ENCODE results near the gene DZANK1. TPM values are rescaled to one million over a fixed set of nuclear protein-coding genes. Genes with fewer than 3 reads are reported as not detected.
"Not testable (repeated sequence)": the region's sequence is repeated elsewhere in the genome, so short reads cannot be mapped to it uniquely, and the experiment has no call there.

The DZANK1 gene
- total RNA-seq, 1 donor from 2014 or later = 0.38 TPM

DNA sequence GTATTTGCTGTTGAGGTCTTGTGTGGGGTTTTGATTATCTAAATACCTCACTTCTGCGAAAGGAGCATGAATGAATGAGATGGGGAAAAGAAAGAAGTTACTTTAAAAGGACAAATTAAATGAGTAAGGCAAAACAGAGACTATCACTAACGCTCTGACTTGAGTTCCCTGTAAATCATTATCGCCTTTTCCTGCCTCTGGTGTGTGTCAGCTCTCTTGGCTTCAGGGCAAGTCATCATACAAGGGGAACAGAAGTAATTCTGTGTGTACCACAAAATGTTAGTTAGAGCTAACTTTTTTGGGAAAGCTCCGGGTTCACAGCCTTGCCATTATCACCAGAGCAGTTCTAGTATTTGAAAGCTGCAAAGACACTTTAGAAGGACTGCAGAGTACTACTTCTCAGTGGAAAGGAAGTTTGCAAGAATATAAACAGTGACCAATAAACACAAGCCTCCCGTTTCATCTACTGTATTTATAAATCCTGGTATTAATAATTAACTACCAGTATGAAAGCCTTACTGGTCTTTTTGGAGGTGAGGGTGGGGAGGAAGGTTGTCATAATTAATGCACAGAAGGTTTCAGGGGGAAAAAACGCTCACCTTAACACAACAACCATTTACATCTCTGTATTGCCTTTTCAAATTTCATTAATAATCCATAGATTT is 1.2 kb downstream of the DZANK1 start:
- no peak for DNase-seq (ENCODE audit: low spot score)
- intact Hi-C loops (cut with DNase I) = loop anchor here (2.0 kb wide), 2 partner anchors 41 to 177 kb away; partner anchors contain the start of genes SEC23B and ZNF133

DNA sequence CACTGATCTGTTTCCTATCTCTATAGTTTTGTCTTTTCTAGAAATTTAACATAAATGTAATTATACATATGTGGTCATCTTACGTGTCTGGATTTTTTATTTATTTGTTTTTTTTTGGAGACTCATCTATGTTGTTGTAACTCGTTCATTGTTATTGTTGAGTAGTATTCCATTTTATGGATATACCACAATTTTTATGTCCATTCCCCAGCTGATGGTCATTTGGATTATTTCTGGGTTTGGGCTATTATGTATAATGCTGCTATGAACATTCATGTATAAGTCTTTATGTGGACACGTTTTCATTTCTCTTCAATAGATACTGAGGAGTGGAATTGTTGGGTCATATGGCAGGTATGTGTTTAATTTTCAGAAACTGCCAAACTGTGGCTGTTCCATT is 10.2 kb downstream of the DZANK1 start:
- intact Hi-C loops (cut with DNase I) = no loop called here
- DNase-seq (ENCODE audit: low spot score) = no peak

DNA sequence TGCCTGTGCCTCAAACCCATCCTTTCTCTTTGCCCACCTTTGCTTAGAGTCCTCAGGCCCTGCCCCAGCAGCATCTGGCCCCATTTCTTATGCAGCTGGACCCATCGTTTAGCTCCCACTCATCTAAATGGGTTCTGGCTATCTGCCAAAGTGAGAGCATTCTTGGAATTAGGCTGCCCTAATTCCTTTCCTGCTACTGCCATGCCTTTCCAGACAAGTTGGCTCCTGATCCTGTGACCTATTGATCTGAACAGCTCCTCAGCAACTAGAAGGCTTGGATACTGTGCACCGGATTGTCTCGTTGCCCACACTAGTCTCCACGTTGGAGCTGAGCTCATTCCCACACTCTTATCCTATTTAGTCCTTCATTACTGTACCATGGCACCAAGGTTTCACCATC is 22.9 kb downstream of the DZANK1 start:
- intact Hi-C loops (cut with DNase I) = no loop called here
- no peak for DNase-seq (ENCODE audit: low spot score)

DNA sequence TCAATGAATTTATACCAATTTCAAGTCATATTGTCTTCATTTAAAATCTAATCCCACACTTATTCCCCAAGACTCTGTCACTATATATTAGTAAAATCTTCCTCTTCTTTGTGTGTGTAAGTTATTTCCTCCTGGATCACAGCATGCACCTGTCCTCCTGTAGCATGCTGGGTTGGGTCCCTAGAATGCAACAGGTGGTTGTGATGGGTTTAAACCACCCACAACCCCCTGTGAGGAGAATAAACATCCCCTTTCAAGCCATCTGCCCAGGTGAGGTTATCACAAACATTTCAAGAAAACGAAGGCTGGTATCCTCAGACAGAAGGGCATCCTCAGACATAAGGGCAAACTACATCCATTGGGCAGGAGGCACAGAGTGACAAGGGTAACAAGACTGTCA is 26.4 kb downstream of the DZANK1 start:
- intact Hi-C loops (cut with DNase I) = no loop called here
- no peak for DNase-seq (ENCODE audit: low spot score)

DNA sequence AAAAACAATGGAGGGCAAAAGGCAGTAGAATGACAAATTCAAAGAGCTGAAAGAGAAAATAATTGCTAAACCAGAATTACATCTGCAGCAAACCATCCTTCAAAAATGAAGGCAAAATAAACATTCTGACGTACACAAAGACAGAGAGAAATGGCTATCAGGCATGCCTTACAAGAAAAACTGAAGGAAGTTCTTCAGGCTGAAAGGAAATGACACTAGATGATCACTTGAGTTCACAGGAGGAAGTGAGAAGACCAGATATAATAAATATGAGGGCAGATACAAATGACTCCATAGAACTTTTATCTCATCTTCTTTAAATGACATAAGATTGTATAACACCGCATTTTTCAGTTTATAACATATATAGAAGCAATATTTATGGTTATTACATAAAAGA is 30.0 kb downstream of the DZANK1 start:
- intact Hi-C loops (cut with DNase I) = no loop called here
- DNase-seq (ENCODE audit: low spot score) = no peak

DNA sequence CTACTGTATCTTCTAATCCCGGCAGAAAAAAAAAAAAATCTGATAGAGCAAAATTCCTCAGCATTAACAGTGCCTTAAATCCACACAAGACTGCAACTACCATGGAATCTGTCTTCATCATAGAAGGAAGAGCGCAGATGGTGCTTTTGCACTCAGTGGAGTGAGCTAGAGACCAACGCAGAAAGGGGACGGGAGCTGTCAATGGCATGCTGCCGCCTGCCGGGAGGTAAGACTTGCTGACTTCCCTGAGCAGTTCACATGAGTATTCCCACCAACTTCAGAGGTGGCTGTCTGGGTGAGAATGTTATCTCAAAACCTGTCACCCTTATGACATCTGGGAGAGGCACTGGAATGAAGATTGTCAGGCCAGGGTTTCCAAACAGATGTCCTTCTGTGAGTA is 35.6 kb downstream of the DZANK1 start:
- intact Hi-C loops (cut with DNase I) = no loop called here
- DNase-seq (ENCODE audit: low spot score) = no peak

DNA sequence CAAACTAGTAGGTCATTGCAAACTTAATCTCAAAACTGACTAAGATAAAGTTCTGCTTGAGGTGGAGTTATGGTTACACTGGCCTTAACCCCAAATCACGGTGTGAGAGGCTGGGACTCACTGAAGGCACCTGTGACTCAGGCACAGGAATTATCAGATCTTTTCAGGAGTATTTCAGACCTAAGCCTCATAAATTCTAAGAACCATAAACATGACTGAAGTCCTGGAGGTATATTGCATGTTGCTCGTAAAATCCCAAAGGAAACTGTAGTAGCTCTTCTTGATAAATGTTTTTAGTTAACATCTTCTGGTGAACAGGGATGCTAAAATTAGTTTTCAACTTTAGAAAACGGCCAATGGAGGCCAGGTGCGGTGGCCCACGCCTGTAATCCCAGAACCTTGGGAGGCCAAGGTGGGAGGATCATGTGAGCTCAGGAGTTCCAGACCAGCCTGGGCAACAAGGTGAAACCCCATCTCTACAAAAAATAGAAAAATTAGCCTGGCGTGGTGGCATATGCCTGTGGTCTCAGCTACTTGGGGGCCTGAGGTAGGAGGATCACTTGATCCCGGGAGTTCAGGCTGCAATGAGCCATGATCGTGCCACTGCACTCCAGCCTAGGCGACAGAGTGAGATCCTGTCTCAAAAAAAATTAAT is 36.5 kb downstream of the DZANK1 start:
- DNase-seq (ENCODE audit: low spot score) = no peak
- intact Hi-C loops (cut with DNase I) = no loop called here

DNA sequence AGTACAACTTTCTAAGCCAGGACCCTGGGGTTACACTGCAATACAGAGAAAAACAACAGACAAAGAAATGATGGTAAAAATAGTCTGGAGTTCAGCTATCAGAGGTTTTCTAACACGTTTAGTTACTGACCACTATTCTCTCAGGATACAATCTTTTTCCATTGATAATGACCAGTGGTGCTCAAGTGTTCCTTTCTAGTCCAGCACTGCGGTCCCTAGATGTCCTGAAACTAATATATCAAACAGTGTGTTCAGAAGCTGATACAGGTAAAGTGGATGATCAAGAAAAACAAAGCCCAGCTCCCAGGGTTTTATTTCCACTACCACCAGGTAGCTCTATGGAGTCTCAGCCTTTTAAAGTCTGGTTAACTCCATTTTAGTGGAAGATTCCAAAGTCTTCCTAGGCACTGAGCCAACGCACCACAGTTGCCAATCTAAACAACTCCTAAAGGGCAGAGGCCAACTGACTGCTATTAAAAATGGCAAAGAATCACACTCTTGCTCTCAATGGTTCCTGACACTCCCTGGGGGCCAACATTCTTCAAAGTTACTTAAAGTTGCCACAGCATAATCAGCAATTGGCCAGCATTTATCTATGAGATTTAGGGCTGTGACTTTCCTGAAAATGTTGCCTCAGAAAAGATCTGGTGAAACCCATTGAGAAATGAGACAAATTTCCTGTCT is 38.2 kb downstream of the DZANK1 start:
- intact Hi-C loops (cut with DNase I) = no loop called here
- DNase-seq (ENCODE audit: low spot score) = no peak

DNA sequence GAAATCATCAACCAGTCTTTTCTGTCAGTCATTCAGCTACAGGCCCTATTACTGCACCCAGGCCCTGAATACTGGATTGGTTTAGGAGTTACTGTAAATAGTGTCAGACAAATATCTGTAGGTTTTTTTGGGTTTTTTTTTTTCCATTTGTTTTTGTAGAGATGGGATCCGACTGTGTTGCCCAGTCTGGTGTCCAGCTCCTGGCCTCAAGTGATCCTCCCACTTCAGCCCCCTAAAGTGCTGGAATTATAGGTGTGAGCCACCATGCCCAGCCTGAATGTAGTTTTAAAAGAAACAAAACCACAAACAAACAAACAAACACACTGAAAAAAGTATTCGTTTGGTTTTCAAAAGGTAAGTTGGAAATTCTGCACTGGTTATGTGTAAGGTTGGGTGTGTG is 39.6 kb downstream of the DZANK1 start:
- DNase-seq (ENCODE audit: low spot score) = no peak
- intact Hi-C loops (cut with DNase I) = no loop called here

DNA sequence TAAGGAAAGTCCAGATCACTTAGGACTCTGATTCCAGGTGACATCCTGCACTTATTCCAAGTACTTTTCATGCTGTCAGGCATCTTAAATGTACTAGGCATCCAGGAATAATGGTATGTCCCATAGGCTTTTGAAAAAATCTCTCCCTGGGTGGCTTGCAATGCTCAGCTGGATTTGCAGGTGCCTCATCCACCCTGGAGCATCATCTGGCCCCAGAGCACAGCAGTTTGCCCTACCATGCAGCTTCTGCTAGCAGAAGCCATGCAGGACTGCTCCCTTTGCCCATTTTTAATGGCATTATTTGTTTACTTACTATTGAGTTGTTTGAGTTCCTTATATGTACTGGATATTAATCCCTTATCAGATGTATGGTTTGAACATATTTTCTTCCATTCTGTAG is 45.2 kb downstream of the DZANK1 start:
- intact Hi-C loops (cut with DNase I) = no loop called here

DNA sequence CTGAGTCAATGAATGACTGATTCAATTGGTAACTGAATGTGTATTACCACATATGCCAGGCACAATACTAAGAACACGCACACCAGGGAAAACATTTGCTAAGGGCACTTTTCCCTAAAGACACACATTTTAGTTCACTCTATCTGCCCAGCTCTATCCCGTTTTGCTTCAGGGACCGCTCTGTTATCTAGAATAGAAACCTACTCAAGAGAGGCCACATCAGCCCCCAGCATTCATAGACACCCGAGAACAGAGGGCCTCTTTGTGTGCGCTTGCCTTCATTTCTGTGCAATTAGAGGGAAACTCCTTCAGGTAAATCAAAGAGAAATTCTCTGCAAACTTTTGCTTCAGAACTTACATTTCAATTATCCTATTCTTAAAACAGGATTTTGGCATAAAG is 50.3 kb downstream of the DZANK1 start:
- no peak for DNase-seq (ENCODE audit: low spot score)
- intact Hi-C loops (cut with DNase I) = no loop called here

More for the DNA sequence above, 45.2 kb downstream of the DZANK1 start:
- DNase-seq (ENCODE audit: low spot score) = no peak

DNA sequence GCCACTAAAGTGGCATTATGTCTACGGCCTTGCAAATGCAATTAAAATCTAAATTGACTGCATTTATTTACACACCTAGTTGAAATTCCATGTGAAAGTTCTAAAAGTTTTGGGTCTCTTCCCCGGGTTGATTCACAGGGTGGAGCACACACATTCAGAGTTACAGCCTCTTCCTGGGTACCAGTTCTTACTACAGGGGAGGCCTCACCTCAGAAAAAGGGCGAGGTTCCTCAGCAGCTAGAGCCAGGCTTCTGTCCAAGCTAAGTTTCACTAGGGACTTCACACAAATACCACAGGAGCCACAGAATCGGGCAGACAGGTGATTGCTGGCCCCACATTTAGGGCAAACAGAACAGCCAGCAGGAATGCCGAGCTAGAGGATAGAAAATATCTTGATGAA is 52.7 kb downstream of the DZANK1 start:
- intact Hi-C loops (cut with DNase I) = no loop called here
- no peak for DNase-seq (ENCODE audit: low spot score)

DNA sequence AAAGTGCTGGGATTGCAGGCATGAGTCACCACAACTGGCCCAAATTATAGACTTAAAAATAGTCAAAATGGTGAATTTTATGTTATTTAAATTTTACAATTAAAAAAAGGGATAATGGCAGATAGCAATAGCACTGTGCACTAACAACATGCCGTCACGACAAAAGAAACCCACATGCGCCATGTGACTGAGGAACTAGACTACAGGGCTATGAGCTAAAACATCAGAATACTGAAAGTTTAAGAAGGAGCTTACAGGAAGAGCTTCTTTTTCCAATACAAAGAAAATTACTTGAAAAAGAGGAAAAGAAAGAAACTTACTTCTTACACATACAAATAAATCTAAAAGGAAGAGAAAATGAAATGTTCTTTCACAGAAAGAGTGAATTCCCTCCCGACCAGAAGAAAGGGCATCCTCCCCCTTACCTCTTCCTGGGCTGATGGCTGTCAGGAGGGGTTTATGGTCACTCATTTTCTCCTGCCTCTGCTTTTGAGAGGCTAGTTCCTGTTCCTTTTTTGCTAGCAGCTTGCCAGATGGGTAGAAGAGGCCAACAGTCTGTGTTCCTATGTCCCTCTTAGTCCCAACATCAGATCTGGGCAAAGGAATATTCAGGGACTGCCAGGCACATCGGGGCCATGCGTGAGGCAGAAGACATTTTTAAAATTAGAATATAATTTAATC is 54.5 kb downstream of the DZANK1 start:
- intact Hi-C loops (cut with DNase I) = no loop called here

DNA sequence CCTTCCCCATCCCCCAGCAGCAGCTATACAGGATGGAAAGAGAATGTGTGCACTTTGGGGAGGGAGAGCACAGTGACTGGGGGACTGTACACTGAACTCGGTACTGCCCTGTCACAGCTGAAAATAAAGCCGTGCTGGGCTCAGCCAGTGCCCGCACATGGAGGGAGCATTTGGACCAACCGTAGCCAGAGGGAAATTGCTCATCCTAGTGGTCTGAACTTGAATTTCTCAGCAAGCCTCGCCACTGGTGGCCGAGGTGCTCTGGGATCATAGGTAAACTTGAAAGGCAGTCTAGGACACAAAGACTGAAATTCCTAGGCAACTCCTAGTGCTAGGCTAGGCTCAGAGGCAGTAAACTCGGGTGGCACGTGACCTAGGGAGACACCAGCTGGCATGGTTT is 61.0 kb downstream of the DZANK1 start:
- intact Hi-C loops (cut with DNase I) = no loop called here
- DNase-seq (ENCODE audit: low spot score) = no peak

More for the DNA sequence above, 54.5 kb downstream of the DZANK1 start:
- no peak for DNase-seq (ENCODE audit: low spot score)

DNA sequence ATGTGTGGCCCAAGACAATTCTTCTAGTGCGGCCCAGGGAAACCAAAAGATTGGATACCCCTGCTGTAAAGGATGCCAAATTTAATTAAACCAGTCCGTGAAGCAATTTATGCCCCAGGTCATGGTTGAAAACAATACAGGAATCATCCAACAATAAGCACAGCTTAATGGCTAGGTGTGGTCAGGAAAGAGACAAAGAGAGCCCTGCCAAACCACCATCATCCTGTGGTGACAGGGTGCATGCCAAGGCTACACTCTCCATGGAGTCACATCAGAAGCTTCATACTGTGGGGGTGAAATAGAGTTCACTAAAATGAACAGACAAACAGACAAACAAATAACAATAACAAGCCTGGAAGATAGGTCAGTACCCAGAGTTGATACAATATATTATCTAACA is 62.7 kb downstream of the DZANK1 start:
- intact Hi-C loops (cut with DNase I) = no loop called here
- DNase-seq (ENCODE audit: low spot score) = no peak

DNA sequence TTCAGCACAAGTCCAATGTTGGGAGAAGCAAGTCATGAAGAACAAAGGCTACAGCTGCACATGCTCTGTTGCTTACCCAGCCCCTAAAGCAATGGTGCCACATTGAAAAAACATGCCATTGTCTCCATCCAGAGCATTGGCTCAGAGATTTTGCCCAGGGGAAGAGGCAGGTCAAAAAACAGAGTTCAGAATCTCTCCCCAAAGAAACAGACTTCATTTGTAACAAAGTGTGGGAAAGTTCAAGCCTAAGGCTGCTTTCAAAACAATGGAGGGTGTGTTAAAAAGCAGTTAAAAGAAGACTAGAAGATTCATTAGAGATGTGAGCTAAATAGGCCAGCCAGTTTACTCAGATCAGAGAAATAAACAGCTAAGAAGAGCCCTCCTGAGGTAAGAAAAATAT is 63.6 kb downstream of the DZANK1 start:
- intact Hi-C loops (cut with DNase I) = no loop called here
- no peak for DNase-seq (ENCODE audit: low spot score)

DNA sequence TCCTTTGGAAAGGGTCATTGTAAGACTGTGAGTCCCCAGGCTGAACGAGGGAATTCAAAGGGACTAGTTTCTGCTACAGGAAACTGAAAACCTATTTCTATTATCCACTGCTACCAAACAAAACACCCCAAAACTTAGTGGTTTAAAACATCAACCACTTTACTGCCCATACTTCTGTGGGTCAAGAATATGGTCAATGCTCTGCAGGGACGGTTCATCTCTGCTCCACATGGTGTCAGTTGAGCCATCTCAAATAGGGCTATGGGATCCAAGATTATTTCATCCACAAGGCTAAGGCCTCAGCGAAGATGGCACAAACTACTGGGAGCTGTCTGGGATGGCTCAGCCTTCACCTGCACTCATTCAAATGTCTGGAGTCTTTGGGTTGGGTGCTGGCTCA is 65.5 kb downstream of the DZANK1 start:
- no peak for DNase-seq (ENCODE audit: low spot score)
- intact Hi-C loops (cut with DNase I) = no loop called here

DNA sequence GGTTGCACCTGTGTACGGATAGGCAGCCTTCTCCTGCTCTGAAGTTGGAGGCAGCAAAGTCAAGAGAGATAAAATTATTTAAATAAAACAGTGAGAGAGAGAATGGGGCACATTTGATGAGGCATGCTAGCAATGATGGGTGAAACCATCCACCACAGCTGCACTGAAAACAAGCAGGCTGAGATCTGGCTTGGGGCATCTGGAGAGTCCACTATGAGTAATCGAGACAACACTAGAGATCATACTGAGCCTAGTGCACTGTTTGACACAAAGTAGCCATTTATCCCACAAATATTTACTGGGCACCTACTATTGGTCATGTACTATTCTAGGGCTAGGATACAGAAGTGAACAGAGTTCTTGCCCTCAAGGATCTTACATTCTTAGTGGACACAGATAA is 66.4 kb downstream of the DZANK1 start:
- intact Hi-C loops (cut with DNase I) = no loop called here
- DNase-seq (ENCODE audit: low spot score) = no peak

DNA sequence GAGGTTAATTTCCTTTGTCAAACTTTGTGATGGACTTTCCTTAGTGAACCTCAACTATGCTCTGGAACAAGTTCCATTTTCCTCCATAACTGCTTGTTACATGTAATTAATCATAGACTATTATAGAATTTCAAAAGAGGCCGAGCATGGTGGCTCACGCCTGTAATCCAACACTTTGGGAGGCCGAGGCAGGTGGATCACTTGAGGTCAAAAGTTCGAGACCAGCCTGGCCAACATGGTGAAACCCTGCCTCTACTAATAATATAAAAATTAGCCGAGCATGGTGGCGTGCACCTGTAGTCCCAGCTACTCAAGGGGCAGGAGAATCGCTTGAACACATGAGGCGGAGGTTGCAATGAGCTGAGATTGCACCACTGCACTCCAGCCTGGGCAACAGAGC is 68.1 kb downstream of the DZANK1 start:
- DNase-seq (ENCODE audit: low spot score); intact Hi-C loops (cut with DNase I): not testable (repeated sequence)

DNA sequence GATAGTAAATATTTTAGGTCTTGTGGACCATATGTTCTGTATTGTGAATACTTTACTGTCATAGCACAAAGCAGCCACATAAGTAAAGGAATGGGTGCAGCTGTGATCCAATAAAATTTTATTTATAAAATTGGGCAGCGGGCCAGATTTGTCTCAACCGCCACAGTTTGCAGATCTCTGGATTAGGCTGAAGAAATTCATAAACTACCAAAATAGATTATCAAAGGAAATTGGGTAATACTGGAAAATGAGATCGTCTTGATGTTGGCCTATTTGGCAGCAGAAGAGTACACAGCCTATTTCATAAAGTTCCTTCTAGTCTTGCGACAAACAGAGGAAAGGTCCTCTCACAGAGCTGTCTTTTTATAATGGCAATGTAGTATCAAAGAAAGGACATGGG is 69.8 kb downstream of the DZANK1 start:
- intact Hi-C loops (cut with DNase I) = no loop called here
- DNase-seq (ENCODE audit: low spot score) = no peak

DNA sequence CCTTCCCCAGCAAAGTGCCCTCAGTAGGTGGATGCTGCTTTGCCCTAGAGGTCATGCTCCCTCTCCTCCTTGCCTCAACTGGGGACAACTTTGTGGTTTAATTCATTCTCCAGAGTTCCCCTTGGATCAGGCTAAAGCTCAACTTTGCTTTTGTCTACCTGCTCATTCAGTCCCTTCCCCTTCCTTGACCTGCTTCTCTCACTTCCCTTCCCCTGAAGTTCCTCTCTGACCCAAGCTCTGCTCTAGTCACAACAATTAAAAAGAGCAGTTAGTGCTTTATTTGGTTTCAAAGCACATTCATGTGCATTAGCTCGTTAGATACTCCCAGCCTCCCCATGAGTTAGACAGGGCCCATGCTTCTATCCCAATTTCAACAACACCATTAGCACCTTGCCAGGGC is 71.3 kb downstream of the DZANK1 start:
- no peak for DNase-seq (ENCODE audit: low spot score)
- intact Hi-C loops (cut with DNase I) = no loop called here

All from cardiac septum (tissue), 1 donor.